Glomerular endothelial cell (primary cell): Measurements from ENCODE around the gene R3HDM2. TPM values are rescaled to one million over a fixed set of nuclear protein-coding genes. Genes with fewer than 3 reads are reported as not detected.

Experiments
- DNase-seq: peaks from one replicate; pipeline ENCODE4 v3.0.0-alpha.2; 2011; ENCODE audit warnings: low read depth, low spot score; ENCODE audit errors: extremely low read depth
- total RNA-seq: library from RNA; depleted of rRNA; stranded (reverse); fragments of >200 nt; gene quantifications from 2 replicates; pipeline ENCODE4 v1.2.3, GENCODE V29; 2015

The R3HDM2 gene
- total RNA-seq, 1 donor from 2014 or later = 18.6 TPM

GRCh38 chr12:57243521-57244311, 187.1 kb downstream of the R3HDM2 start:
- DNase-seq = no peak

- DNase-seq = no peak
These were observed 188.0 kb downstream of the R3HDM2 start for GRCh38 chr12:57242691-57243454.

- DNase-seq = no peak
These were observed 188.5 kb downstream of the R3HDM2 start for GRCh38 chr12:57242329-57242690.

- no peak for DNase-seq
These were observed 189.2 kb downstream of the R3HDM2 start for GRCh38 chr12:57241402-57242310.

GRCh38 chr12:57240926-57241401, 189.9 kb downstream of the R3HDM2 start:
- DNase-seq = no peak

- no peak for DNase-seq
These were observed 190.5 kb downstream of the R3HDM2 start for GRCh38 chr12:57240066-57240921.

GRCh38 chr12:57239587-57240065, 191.2 kb downstream of the R3HDM2 start:
- no peak for DNase-seq

GRCh38 chr12:57238854-57239554, 191.8 kb downstream of the R3HDM2 start:
- DNase-seq = no peak

GRCh38 chr12:57237932-57238853, 192.7 kb downstream of the R3HDM2 start:
- no peak for DNase-seq

- DNase-seq = no peak
These were observed 193.3 kb downstream of the R3HDM2 start for GRCh38 chr12:57237596-57237931.

GRCh38 chr12:57236925-57237595, 193.8 kb downstream of the R3HDM2 start:
- DNase-seq = no peak

- no peak for DNase-seq
These were observed 194.5 kb downstream of the R3HDM2 start for GRCh38 chr12:57236201-57236924.

- DNase-seq = no peak
These were observed 195.1 kb downstream of the R3HDM2 start for GRCh38 chr12:57235728-57236131.

- DNase-seq = no peak
These were observed 195.7 kb downstream of the R3HDM2 start for GRCh38 chr12:57235017-57235727.

- DNase-seq = no peak
These were observed 196.2 kb downstream of the R3HDM2 start for GRCh38 chr12:57234571-57235016.

GRCh38 chr12:57234233-57234570, 196.6 kb downstream of the R3HDM2 start:
- DNase-seq = no peak
